GM12891 (cell line): Measurements from ENCODE around the gene FHL1.

Experiments used
- PAX5 ChIP-seq: IDR thresholded peaks from 2 replicates; pipeline ENCODE4 v1.6.1; 2011; ENCODE audit warnings: low read length, moderate library complexity, mild to moderate bottlenecking; ENCODE audit not compliant: insufficient read depth, severe bottlenecking
- POLR2A ChIP-seq: IDR thresholded peaks from 2 replicates; pipeline ENCODE4 v1.6.1; 2011; ENCODE audit warnings: low read depth, low read length, control low read depth
- POLR2AphosphoS5 ChIP-seq: IDR thresholded peaks from 2 replicates; pipeline ENCODE4 v1.6.1; 2011; ENCODE audit warnings: low read depth, low read length, control low read depth
- POU2F2 ChIP-seq: IDR thresholded peaks from 2 replicates; pipeline ENCODE4 v1.6.1; 2011; ENCODE audit warnings: low read depth, mild to moderate bottlenecking, control low read depth, low read length, moderate library complexity
- TAF1 ChIP-seq: IDR thresholded peaks from 2 replicates; pipeline ENCODE4 v1.6.1; 2011; ENCODE audit warnings: low read depth, low read length, control low read depth

GRCh38 chrX:136203438-136203837 is 56.1 kb downstream of the FHL1 start:
- TF ChIP-seq POLR2A: no peak
- TF ChIP-seq TAF1: no peak
- TF ChIP-seq PAX5: no peak
- no peak for TF ChIP-seq POU2F2
- no peak for TF ChIP-seq POLR2AphosphoS5
